ENCODE results near the gene NECAB3. TPM values are rescaled to one million over a fixed set of nuclear protein-coding genes. Genes with fewer than 3 reads are reported as not detected.

The NECAB3 gene
- total RNA-seq, 4 donors from 2014 or later, result 17.1 to 30.8 (median 23.3) TPM

DNA sequence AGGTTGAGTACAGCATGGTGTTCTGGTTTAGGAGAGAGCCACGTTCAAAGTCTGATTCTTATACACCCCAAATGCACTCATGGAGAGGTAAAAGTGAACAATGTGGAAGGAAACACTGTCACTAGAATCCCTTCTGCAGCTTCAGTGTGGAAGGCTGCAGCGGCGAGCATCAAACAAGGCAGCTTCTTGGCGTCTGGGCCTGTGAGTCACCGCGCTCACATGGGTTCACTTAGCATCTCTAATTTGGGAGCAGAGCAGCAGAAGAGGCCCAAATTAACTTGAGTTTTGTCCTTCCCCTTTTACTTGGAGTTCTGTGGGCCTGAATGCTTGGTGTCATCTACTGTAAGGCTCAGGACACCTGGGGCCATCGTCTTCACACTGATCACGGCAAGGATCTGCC lies 22.9 kb upstream of the NECAB3 start:
- 54 to 63% methylated on average over 8 of the region's 8 CpGs for WGBS, 2 donors
- peak; percentile 67 to 95 for DNase-seq (ENCODE audit: low spot score in 2 of 2)
- H3K4me3 ChIP-seq (ENCODE audit: low read depth, poor library complexity, severe bottlenecking), result no peak overlapping the region
- TF ChIP-seq, protein P1, sequence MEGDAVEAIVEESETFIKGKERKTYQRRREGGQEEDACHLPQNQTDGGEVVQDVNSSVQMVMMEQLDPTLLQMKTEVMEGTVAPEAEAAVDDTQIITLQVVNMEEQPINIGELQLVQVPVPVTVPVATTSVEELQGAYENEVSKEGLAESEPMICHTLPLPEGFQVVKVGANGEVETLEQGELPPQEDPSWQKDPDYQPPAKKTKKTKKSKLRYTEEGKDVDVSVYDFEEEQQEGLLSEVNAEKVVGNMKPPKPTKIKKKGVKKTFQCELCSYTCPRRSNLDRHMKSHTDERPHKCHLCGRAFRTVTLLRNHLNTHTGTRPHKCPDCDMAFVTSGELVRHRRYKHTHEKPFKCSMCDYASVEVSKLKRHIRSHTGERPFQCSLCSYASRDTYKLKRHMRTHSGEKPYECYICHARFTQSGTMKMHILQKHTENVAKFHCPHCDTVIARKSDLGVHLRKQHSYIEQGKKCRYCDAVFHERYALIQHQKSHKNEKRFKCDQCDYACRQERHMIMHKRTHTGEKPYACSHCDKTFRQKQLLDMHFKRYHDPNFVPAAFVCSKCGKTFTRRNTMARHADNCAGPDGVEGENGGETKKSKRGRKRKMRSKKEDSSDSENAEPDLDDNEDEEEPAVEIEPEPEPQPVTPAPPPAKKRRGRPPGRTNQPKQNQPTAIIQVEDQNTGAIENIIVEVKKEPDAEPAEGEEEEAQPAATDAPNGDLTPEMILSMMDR (IDR thresholded peaks at IDR 0.05), result no peak
- no peak for TF ChIP-seq POLR2A (IDR thresholded peaks at IDR 0.05)
- intact Hi-C loops (cut with DNase I; ENCODE audit: low total_unique reads), result no loop called here

DNA sequence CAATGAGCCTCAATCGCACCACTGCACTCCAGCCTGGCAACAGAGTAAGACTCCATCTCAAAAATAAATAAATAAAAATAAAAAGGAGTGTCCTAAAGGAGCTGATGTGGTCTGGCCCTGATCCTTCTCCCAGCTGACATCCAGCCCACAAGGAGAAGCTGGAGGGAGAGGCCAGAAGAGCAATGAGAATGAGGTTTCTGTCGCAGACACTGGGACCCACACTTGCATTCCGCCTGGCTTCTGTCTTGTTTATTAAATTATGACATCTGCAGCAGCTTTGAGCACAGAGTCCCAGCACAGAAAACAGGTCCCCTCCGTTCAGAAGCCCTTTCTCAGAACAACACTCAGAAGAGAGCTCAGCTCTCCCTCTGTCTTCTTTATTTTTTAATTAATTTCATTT lies 22.2 kb upstream of the NECAB3 start:
- 60 to 62% methylated on average over 4 of the region's 4 CpGs for WGBS, 2 donors
- TF ChIP-seq, protein P1 (IDR thresholded peaks at IDR 0.05), result no peak
- no peak for TF ChIP-seq POLR2A (IDR thresholded peaks at IDR 0.05)
- DNase-seq (ENCODE audit: low spot score in 2 of 2), result no peak
- intact Hi-C loops (cut with DNase I; ENCODE audit: low total_unique reads), result no loop called here
- no peak overlapping the region for H3K4me3 ChIP-seq (ENCODE audit: low read depth, poor library complexity, severe bottlenecking)

DNA sequence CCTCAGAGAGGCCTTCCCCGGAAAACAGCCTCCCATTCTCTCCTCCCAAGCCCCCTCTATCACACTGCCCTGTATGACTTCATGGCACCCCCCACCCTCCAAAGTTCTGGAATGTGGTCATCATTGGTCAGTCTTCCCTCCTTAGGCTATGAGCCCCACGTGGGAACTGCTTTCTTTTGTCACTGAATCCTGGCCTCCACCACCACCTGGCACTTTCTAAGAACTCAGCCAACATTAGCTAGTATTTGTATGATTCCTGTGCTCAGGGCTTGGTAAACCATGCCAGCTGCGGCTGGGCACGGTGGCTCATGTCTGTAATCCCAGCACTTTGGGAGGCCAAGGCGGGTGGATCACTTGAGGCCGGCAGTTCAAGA lies 20.4 kb upstream of the NECAB3 start:
- no peak for DNase-seq (ENCODE audit: low spot score in 2 of 2)
- no peak overlapping the region for H3K4me3 ChIP-seq (ENCODE audit: low read depth, poor library complexity, severe bottlenecking)
- intact Hi-C loops (cut with DNase I; ENCODE audit: low total_unique reads), result no loop called here
- WGBS, 2 donors, result 31 to 63% methylated on average over 6 of the region's 6 CpGs
- no peak for TF ChIP-seq POLR2A (IDR thresholded peaks at IDR 0.05)
- TF ChIP-seq, protein P1 (IDR thresholded peaks at IDR 0.05), result no peak

DNA sequence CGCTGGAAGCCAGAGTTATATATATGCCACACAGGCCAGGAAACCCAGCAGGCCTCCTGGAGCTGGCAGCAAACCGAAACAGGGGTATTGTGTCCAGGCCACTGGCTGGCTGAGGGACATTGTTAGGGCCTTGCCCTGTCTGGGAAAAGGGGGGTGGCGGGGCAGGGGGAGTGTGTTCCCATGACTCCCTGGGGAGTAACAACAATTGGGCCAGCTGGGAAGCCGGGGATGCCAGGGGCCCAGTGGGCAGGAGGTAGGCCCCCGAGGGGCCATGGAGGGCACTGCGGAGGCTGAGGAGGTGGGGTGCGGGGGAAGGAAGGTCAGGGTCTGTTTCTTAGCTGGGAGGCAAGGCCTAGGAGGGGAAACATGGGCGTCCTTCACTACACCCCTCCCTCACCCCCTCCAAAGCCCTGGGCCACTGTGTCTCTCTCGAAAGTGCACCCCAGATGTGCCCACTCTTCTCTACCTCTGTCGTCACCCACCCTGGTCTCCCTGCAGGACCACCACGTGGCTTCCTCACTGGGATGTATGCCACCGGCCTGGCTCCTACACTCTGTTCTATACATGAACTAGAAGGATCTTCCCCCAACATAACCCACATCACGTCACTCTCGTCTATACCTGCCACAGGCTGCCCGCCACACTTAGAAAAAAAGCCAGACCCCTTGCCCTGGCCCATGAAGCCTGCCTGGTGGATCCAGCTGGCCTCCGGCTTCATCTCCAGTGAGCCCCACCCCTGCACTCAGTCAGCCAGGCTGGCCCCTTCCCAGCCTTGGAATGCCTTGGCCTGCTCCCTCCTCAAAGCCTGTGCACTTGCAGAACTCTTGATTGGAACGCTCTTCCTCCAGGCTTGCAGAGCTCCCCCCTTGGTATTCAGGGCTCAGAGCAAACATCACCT lies 19.8 kb upstream of the NECAB3 start:
- intact Hi-C loops (cut with DNase I; ENCODE audit: low total_unique reads), result no loop called here
- no peak for TF ChIP-seq POLR2A (IDR thresholded peaks at IDR 0.05)
- TF ChIP-seq, protein P1 (IDR thresholded peaks at IDR 0.05), result no peak
- peak in 1 of 2 donors; percentile 94 for DNase-seq (ENCODE audit: low spot score in 2 of 2)
- no peak overlapping the region for H3K4me3 ChIP-seq (ENCODE audit: low read depth, poor library complexity, severe bottlenecking)
- 46 to 60% methylated on average over 16 to 17 of the region's 17 CpGs for WGBS, 2 donors

DNA sequence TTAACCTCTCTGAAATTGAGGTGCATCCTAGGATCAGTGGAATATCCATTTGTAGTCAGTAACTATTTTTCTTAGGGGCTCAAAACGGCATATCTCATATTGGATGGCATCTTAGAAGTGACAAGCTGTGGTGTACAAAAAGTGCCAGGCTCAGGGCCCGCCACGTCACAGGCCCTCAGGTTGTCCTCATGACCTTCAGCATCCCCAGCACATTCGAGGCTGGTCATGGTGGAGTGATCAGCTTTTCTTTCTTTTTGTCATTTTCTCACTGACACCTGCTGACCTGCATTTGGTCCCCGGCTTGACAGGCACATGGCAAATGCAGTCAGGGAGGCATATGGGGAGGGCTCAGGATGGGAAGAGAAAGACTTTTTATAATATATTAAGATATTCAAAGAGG lies 19.1 kb upstream of the NECAB3 start:
- intact Hi-C loops (cut with DNase I; ENCODE audit: low total_unique reads), result no loop called here
- DNase-seq (ENCODE audit: low spot score in 2 of 2), result no peak
- H3K4me3 ChIP-seq (ENCODE audit: low read depth, poor library complexity, severe bottlenecking), result no peak overlapping the region
- TF ChIP-seq, protein P1 (IDR thresholded peaks at IDR 0.05), result no peak
- no peak for TF ChIP-seq POLR2A (IDR thresholded peaks at IDR 0.05)
- WGBS, 2 donors, result 74 to 84% methylated on average over 5 of the region's 5 CpGs
